Rectal smooth muscle tissue (tissue), 1 donor: Measurements from ENCODE around the gene HNRNPU.

Source experiments
- H3K27ac ChIP-seq: one replicate; pipeline ENCODE4 v1.7.0; 2013; ENCODE audit warnings: low read depth, low read length, inconsistent platforms
- H3K27me3 ChIP-seq: one replicate; pipeline ENCODE4 v1.7.0; 2013; ENCODE audit warnings: low read length; ENCODE audit not compliant: control insufficient read depth, insufficient read depth
- H3K36me3 ChIP-seq: one replicate; pipeline ENCODE4 v1.7.0; 2013; ENCODE audit warnings: low read length; ENCODE audit not compliant: control insufficient read depth, insufficient read depth
- H3K4me1 ChIP-seq: one replicate; pipeline ENCODE4 v1.7.0; 2013; ENCODE audit warnings: low read length; ENCODE audit not compliant: control insufficient read depth, insufficient read depth
- H3K4me3 ChIP-seq: one replicate; pipeline ENCODE4 v1.7.0; 2013; ENCODE audit warnings: low read length
- H3K9ac ChIP-seq: one replicate; pipeline ENCODE4 v1.7.0; 2013; ENCODE audit warnings: low read length

The HNRNPU gene

DNA sequence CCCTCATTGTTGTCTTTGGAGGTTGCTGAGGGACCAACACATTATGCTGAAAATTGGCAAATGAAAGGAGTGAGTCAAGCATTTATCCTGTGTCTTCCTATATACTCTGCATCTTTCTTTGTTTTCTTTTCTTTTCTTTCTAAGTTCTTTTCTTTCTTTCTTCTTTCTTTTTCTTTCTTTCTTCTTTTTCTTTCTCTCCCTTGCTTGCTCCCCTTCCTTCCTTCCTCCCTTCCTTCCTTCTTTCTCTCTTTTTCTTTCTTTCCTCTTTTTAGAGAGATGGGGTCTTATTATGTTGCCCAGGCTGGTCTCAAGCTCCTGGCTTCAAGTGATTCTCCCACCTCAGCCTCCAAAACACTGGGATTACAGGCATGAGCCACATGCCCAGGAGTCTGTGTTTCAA is 57.2 kb downstream of the HNRNPU start:
- H3K27ac ChIP-seq, result no peak overlapping the region
- no peaks in the 10 kb centered on the region for H3K27me3 ChIP-seq
- H3K4me1 ChIP-seq, result no peaks in the 10 kb centered on the region

DNA sequence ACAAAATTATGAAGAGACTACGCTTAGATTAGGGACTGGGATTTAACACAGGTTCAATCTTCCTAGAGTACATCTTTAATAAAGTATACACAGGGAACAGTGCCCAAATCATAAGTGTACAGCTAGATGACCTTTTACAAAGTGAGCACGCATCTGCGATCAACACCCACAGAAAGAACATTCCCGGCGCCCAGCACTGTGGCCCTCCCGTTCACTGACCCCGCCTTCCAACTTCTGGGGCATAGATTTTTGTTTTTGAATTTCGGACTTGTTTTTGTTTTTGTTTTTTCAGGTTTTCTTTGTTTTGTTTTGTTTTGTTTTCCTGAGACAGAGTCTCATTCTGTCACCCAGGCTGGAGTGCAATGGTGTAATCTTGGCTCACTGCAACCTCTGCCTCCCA is 59.5 kb downstream of the HNRNPU start:
- H3K4me1 ChIP-seq, result no peaks in the 10 kb centered on the region
- no peak overlapping the region for H3K4me3 ChIP-seq

More for the DNA sequence above, 57.2 kb downstream of the HNRNPU start:
- Histone ChIP-seq H3K9ac (no peak overlapping the region), H3K36me3 (no peaks in the 10 kb centered on the region), H3K4me3 (no peak overlapping the region)

DNA sequence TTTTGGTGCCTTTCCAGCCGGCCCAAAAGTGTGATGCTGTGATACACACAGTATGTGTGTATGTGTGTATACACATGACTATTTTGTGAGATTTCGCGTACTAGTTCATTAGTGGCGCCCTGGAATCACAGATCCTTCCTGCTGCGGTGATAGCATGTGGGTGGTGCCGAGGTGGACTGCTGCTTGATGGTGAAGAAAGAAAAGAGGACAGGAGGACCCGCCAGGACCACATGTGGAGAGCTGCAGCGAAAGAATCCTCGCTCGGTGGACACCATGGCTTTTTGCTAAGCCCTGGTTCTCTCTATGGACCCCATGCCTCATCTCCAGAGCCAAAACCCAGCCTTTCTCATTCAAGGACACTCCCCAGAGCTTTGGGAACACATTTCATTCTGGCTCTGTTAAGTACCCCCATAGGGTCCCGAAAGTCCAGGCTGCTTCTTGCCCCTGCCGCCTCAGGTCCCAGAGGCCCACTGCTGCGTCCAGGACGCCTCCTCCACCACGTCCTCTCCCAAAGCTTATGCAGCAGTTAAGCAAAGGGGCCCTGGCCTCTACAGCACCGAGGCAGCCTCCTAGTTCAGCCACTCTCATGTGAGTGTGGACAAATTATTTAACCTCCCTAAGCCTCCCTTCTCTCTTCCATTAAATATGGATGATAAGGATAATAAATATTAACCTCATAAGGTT is 61.6 kb downstream of the HNRNPU start:
- Histone ChIP-seq H3K9ac (no peak overlapping the region), H3K27ac (no peak overlapping the region), H3K4me3 (no peak overlapping the region), H3K27me3 (no peaks in the 10 kb centered on the region), H3K4me1 (no peaks in the 10 kb centered on the region), H3K36me3 (no peaks in the 10 kb centered on the region)

More for the DNA sequence above, 59.5 kb downstream of the HNRNPU start:
- no peaks in the 10 kb centered on the region for H3K27me3 ChIP-seq
- no peak overlapping the region for H3K9ac ChIP-seq
- H3K27ac ChIP-seq, result no peak overlapping the region
- H3K36me3 ChIP-seq, result no peaks in the 10 kb centered on the region

DNA sequence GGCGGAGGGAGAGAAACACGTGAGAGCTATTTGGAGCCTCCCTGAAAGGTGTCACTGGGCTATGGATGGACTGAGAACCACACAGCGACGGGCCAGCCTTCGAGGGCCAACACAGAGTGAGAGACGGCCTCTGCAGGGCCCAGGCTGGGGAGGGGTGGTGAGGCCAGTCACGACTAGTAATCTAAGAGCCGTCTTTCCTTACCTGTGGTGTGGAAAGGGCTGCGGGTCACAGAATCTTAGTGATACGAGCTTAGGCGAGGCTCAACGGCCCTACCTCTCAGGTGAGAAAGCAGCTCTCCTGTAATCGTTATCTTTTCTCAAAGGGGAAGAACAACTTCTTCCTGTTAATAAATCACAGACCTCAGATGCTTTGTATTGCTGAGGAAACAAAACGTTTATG is 62.3 kb downstream of the HNRNPU start:
- H3K4me3 ChIP-seq, result no peak overlapping the region
- no peaks in the 10 kb centered on the region for H3K36me3 ChIP-seq
- H3K27me3 ChIP-seq, result no peaks in the 10 kb centered on the region
- H3K27ac ChIP-seq, result no peak overlapping the region
- H3K4me1 ChIP-seq, result no peaks in the 10 kb centered on the region
- H3K9ac ChIP-seq, result no peak overlapping the region

DNA sequence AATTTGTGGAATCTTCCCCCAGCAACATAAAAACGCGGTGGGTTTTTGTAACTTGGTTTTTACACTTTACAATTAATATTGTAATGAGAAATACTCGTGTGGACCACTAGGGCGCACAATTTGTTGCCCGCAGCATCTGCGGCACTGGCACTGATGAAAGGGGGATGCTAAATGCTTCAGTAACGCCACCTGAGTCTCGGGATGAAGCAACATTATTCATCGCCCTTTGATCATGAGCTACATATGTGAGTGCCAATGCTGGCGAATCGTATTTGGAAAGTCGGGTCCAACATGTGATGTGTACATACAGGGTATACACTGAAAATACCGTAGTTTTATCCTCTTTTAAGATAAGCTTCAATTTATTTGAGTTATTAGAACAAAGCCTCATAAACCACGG is 63.1 kb downstream of the HNRNPU start:
- no peak overlapping the region for H3K9ac ChIP-seq
- no peaks in the 10 kb centered on the region for H3K27me3 ChIP-seq
- no peak overlapping the region for H3K4me3 ChIP-seq
- H3K27ac ChIP-seq, result no peak overlapping the region
- no peaks in the 10 kb centered on the region for H3K4me1 ChIP-seq
- H3K36me3 ChIP-seq, result no peaks in the 10 kb centered on the region

GRCh38 chr1:244800821-244801220 is 63.5 kb downstream of the HNRNPU start:
- H3K4me1 ChIP-seq, result no peaks in the 10 kb centered on the region
- no peak overlapping the region for H3K27ac ChIP-seq
- no peaks in the 10 kb centered on the region for H3K27me3 ChIP-seq
- H3K4me3 ChIP-seq, result no peak overlapping the region
- no peak overlapping the region for H3K9ac ChIP-seq
- no peaks in the 10 kb centered on the region for H3K36me3 ChIP-seq
